Measurements from ENCODE around the gene MGAT4B.
"Not testable (repeated sequence)": the region's sequence is repeated elsewhere in the genome, so short reads cannot be mapped to it uniquely, and the experiment has no call there.

MGAT4B gene

GRCh38 chr5:179839328-179840256 lies 32.9 kb upstream of the MGAT4B start:
- TF ChIP-seq CTCF (conservative IDR thresholded peaks at IDR 0.05; ENCODE audit: low read depth, low read length), result no peak
- no peak overlapping the region for H3K4me3 ChIP-seq (ENCODE audit: low read length)
- DNase-seq (ENCODE audit: low read depth), result no peak

GRCh38 chr5:179837076-179838011 lies 30.7 kb upstream of the MGAT4B start:
- no peak for DNase-seq (ENCODE audit: low read depth)

DNA sequence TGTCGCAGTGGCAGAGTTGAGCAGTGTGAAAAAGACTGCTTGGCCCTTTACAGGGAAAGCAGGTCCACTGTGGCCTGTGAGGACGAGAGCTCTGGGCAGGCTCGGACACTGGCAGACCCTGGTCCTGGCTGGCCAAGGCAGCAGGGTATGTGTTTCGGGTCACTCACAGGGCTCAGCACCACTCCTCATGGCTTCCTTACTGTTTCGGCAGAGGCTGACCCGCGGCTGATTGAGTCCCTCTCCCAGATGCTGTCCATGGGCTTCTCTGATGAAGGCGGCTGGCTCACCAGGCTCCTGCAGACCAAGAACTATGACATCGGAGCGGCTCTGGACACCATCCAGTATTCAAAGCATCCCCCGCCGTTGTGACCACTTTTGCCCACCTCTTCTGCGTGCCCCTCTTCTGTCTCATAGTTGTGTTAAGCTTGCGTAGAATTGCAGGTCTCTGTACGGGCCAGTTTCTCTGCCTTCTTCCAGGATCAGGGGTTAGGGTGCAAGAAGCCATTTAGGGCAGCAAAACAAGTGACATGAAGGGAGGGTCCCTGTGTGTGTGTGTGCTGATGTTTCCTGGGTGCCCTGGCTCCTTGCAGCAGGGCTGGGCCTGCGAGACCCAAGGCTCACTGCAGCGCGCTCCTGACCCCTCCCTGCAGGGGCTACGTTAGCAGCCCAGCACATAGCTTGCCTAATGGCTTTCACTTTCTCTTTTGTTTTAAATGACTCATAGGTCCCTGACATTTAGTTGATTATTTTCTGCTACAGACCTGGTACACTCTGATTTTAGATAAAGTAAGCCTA lies 29.8 kb upstream of the MGAT4B start:
- TF ChIP-seq CTCF (conservative IDR thresholded peaks at IDR 0.05; ENCODE audit: low read depth, low read length), result no peak
- no peak overlapping the region for H3K4me3 ChIP-seq (ENCODE audit: low read length)
- DNase-seq (ENCODE audit: low read depth), result no peak

More at GRCh38 chr5:179837076-179838011, 30.7 kb upstream of the MGAT4B start:
- no peak for TF ChIP-seq CTCF (conservative IDR thresholded peaks at IDR 0.05; ENCODE audit: low read depth, low read length)
- H3K4me3 ChIP-seq (ENCODE audit: low read length), result no peak overlapping the region

DNA sequence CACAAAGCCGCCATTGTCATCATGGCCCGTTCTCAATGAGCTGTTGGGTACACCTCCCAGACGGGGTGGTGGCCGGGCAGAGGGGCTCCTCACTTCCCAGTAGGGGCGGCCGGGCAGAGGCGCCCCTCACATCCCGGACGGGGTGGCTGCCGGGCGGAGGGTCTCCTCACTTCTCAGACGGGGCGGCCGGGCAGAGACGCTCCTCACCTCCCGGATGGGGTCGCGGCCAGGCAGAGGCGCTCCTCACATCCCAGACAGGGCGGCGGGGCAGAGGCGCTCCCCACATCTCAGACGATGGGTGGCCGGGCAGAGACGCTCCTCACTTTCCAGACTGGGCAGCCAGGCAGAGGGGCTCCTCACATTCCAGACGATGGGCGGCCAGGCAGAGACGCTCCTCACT lies 28.2 kb upstream of the MGAT4B start:
- DNase-seq (ENCODE audit: low read depth), result not testable (repeated sequence)

DNA sequence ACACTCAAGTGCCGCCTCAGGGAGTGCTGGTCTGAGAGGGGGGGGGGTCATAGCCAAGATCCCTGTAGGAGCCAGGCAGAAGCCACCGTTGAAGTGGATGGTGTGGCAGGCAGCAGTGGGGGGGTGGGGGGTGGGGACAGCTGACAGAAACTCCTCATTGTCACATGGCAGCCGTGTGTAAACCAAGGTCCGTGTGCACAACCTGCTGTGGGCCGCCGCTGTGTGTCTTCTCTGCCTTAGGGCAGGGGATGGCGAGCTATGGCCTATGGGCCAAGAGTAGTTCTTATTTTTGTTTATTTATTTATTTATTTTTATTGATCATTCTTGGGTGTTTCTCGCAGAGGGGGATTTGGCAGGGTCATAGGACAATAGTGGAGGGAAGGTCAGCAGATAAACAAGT lies 27.5 kb upstream of the MGAT4B start:
- no peak for DNase-seq (ENCODE audit: low read depth)
- H3K4me3 ChIP-seq (ENCODE audit: low read length), result no peak overlapping the region
- TF ChIP-seq CTCF (conservative IDR thresholded peaks at IDR 0.05; ENCODE audit: low read depth, low read length), result no peak

More for the DNA sequence above, 28.2 kb upstream of the MGAT4B start:
- not testable (repeated sequence) for H3K4me3 ChIP-seq (ENCODE audit: low read length)

GRCh38 chr5:179833709-179834070 lies 27.0 kb upstream of the MGAT4B start:
- H3K4me3 ChIP-seq (ENCODE audit: low read length), result no peak overlapping the region
- no peak for TF ChIP-seq CTCF (conservative IDR thresholded peaks at IDR 0.05; ENCODE audit: low read depth, low read length)
- DNase-seq (ENCODE audit: low read depth), result no peak

All from retinal pigment epithelial cell (primary cell).